GM18519 (cell line): ENCODE results near the gene PALLD.

ENCODE experiments used
- ATAC-seq: cut with Tn5 transposase; IDR thresholded peaks from one replicate; pipeline ENCODE4 v1.9.1; 2021; ENCODE audit warnings: mild to moderate bottlenecking, moderate library complexity; ENCODE audit not compliant: unreplicated experiment, low FRiP score

The PALLD gene

DNA sequence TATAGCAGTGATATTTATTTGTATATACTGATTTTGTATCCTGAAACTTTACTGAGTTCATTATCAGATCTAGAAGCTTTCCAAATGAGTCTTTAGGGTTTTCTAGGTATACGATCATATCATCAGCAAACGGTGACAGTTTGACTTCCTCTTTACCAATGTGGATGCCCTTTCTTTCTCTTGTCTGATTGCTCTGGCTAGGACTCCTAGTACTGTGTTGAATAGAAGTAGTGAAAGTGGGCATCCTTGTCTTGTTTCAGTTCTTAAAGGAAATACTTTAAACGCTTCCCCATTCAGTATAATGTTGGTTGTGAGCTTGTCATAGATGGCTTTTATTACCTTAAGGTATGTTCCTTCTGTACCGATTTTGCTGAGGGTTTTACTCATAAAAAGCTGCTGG lies 475.7 kb downstream of the PALLD start:
- no peak for ATAC-seq
